ENCODE data around the gene CLEC4M.
"Not testable (repeated sequence)": the region's sequence is repeated elsewhere in the genome, so short reads cannot be mapped to it uniquely, and the experiment has no call there.

The CLEC4M gene

DNA sequence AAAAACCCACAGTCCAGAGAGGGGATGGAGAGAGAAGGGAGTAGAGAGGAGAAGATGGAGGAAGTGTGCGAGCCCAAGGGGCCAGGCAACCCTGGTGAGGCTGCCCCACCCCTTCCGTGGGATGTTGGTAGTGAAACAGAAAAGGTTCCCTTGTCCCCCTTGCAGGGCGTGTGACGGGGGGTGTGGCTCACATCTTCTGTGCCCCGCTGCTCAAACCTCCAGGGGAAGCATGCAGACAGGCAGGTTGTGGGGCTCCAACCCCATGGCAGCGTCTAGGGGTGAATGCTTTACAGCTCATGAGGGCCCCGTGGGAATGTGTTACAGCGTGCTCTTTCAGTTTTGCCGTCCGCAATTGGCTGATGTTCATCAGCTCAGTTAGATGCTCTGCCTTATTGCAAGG lies 52.3 kb downstream of the CLEC4M start:
- no peak for DNase-seq (ENCODE audit: low spot score)

DNA sequence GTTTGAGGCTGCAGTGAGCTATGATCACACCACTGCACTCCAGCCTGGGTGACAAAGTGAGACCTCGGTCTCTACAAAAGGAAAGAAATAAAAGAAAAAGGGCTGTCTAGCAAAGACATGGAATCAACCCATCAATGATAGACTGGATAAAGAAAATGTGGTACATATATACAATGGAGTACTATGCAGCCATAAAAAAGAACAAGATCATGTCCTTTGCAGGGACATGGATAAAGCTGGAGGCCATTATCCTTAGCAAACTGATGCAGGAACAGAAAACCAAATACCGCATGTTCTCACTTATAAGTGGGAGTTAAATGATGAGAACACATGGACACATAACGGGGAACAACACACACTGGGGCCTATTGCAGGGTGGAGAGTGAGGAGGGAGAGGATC lies 53.0 kb downstream of the CLEC4M start:
- DNase-seq (ENCODE audit: low spot score) = not testable (repeated sequence)

DNA sequence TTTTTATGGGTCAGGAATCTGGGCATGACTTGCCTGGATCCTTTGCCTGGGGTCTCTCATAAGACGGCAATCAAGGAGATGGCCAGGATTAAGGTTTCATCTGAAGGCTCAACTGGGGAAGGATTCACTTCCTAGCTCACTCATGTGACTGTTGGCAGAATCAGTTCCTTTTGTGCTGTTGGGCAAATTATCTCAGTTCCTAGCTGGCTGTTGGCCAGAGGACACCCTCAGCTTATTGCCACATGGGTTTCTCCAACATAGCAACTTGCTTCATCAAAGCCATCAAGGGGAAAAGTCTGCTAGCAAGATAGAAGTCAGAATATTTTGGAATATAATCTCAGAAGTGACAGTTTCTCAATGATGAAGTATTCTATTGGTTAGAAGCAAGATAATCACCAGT lies 54.8 kb downstream of the CLEC4M start:
- DNase-seq (ENCODE audit: low spot score) = no peak

DNA sequence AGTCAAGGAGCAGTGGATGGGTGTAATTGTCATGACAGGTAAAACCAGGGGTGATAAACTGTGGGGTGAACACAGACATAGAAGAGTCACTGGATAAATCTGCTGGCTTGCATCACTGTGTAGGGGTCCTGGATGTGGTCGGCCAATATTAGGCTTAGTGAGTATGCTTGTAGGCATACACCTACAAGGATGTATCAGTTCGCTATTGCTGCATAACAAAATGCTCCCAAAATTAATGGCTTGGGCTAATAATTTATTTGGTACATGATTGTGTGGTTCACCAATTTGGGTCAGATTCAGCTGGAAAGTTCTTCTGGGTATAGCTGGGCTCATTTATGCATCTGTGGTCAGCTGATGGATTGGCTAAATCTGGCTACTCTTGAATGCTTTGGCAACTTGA lies 55.8 kb downstream of the CLEC4M start:
- DNase-seq (ENCODE audit: low spot score) = no peak
